Measurements from ENCODE around the gene CXCL14. TPM values are rescaled to one million over a fixed set of nuclear protein-coding genes. Genes with fewer than 3 reads are reported as not detected.
"Not testable (repeated sequence)": the region's sequence is repeated elsewhere in the genome, so short reads cannot be mapped to it uniquely, and the experiment has no call there.

CXCL14 gene
- total and polyA plus RNA-seq, 8 donors = 2.3 to 72.6 (median 54.1) TPM

DNA sequence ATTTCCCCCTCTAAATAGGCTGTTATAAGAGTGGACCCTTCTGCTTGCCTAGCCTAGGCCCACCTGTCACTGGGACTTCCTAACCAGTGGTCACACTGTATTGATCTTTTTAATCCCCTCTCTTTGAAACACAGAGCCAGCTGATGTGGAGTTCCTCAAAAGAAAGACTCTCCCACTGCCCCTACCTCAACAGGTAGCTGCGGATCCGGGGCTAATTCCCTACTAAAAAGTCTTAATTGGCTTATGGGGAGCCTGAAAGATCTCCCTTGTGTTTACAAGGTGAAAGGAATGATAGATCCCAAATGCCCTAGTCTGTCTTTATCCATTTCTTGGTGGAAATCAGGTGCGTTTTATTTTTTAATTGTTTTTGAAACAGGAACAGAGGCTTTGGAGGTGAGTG is 45.0 kb downstream of the CXCL14 start:
- peaks cover 49 to 99% of the 10 kb centered on the region in 2 donors for H3K27me3 ChIP-seq
- peaks cover 5 to 19% of the 10 kb centered on the region in 2 donors for H3K4me1 ChIP-seq
- H3K4me3 ChIP-seq = no peak overlapping the region
- DNase-seq (no peak), ATAC-seq (no peak)
- intact Hi-C loops (cut with DNase I) = no loop called here
- TF ChIP-seq, protein P1, sequence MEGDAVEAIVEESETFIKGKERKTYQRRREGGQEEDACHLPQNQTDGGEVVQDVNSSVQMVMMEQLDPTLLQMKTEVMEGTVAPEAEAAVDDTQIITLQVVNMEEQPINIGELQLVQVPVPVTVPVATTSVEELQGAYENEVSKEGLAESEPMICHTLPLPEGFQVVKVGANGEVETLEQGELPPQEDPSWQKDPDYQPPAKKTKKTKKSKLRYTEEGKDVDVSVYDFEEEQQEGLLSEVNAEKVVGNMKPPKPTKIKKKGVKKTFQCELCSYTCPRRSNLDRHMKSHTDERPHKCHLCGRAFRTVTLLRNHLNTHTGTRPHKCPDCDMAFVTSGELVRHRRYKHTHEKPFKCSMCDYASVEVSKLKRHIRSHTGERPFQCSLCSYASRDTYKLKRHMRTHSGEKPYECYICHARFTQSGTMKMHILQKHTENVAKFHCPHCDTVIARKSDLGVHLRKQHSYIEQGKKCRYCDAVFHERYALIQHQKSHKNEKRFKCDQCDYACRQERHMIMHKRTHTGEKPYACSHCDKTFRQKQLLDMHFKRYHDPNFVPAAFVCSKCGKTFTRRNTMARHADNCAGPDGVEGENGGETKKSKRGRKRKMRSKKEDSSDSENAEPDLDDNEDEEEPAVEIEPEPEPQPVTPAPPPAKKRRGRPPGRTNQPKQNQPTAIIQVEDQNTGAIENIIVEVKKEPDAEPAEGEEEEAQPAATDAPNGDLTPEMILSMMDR (IDR thresholded peaks at IDR 0.05) = no peak
- H3K36me3 ChIP-seq = no peaks in the 10 kb centered on the region
- no peak overlapping the region for H3K27ac ChIP-seq
- H3K9me3 ChIP-seq = no peaks in the 10 kb centered on the region

DNA sequence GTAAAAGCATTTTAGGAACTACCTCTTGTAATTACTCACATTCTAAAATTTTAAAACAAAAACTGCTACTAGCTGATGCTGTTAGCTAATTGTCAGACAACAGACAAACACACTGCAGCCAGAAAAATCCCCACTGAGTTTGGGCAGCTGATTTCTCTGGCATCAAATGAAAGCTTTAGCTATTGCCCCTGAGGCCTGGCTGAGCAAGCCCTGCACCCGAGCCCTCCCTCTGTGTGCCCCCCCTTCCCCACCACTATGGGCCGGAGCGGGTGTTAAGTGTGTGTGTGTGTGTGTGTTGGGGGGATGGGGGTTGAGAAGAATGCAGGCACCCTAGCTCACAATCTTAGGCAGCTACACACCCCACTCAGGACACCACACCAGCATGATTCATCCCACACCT is 45.5 kb downstream of the CXCL14 start:
- DNase-seq = no peak
- Histone ChIP-seq H3K4me3 (no peak overlapping the region), H3K4me1 (peaks cover 5 to 19% of the 10 kb centered on the region in 2 donors), H3K9me3 (no peaks in the 10 kb centered on the region), H3K27ac (no peak overlapping the region), H3K27me3 (peaks cover 49 to 99% of the 10 kb centered on the region in 2 donors), H3K36me3 (no peaks in the 10 kb centered on the region)
- no peak for ATAC-seq
- intact Hi-C loops (cut with DNase I) = no loop called here
- TF ChIP-seq, protein P1 (IDR thresholded peaks at IDR 0.05) = no peak

DNA sequence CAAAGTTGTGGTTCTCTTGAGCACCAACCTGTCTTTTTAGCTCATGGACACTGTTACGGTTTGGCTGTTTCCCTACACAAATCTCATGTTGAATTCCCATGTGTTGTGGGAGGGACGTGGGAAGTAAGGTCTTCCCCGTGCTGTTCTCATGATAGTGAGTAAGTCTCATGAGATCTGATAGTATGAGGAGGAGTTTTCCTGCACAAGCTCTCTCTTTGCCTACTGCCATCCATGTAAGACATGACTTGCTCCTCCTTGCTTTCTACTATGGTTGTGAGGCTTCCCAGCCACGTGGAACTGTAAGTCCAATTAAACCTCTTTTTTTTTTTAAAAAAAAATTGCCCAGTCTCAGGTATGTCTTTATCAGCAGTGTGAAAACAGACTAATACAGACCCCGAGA is 49.2 kb downstream of the CXCL14 start:
- H3K36me3 ChIP-seq; H3K4me3 ChIP-seq; ATAC-seq; intact Hi-C loops (cut with DNase I); H3K4me1 ChIP-seq; H3K9me3 ChIP-seq; DNase-seq; H3K27ac ChIP-seq: not testable (repeated sequence)
- peaks cover 19 to 91% of the 10 kb centered on the region in 2 donors for H3K27me3 ChIP-seq

DNA sequence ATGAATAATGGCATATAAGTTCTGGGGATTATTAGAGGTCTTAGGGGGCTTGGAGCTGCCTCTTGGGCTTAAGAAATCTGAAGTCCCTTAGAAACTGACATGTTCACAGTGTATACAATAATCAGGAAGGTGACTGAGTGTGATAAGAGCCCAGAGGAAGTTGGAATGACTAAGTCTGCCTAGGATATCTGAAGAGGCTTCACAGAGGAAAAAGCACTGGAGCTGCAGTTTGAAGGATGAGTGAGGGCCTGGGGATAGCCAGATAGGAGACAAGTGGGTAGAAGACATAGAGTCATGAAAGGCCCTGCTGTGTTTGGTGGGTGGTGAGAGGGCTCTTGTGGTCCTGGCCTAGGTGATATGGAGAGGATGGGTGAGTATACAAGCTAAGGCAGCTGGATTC is 51.9 kb downstream of the CXCL14 start:
- H3K27me3 ChIP-seq = peaks cover 0 to 80% of the 10 kb centered on the region in 2 donors
- H3K4me1 ChIP-seq = no peaks in the 10 kb centered on the region
- TF ChIP-seq, protein P1 (IDR thresholded peaks at IDR 0.05) = no peak
- no peak overlapping the region for H3K27ac ChIP-seq
- no peaks in the 10 kb centered on the region for H3K36me3 ChIP-seq
- no peak overlapping the region for H3K4me3 ChIP-seq
- ATAC-seq = no peak
- intact Hi-C loops (cut with DNase I) = no loop called here
- H3K9me3 ChIP-seq = no peaks in the 10 kb centered on the region
- DNase-seq = no peak

DNA sequence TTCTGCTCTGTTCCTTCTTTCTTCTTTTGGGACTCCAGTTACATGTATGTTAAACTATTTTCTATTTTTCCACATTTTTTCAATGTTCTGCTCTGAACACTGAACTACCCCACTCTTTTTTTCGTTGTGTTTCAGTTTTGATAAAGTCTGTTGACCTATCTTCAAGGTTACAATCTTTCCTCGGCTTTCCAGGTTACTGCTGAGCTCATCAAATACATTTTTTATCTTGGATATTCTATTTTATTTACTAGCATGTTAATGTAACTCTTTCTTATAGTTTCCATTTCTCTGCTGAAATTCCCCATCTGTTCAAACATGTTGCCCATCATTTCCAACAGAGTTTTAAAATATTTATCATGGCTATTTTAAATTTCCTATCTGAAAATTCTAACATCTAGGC is 56.8 kb downstream of the CXCL14 start:
- TF ChIP-seq, protein P1 (IDR thresholded peaks at IDR 0.05) = no peak
- H3K4me1 ChIP-seq = no peaks in the 10 kb centered on the region
- no peak overlapping the region for H3K27ac ChIP-seq
- no peaks in the 10 kb centered on the region for H3K36me3 ChIP-seq
- intact Hi-C loops (cut with DNase I) = no loop called here
- H3K4me3 ChIP-seq = no peak overlapping the region
- H3K9me3 ChIP-seq = no peaks in the 10 kb centered on the region
- no peak for DNase-seq
- peaks cover 0 to 69% of the 10 kb centered on the region in 2 donors for H3K27me3 ChIP-seq
- ATAC-seq = no peak

Other genes with a start within 250 kb of the CXCL14 start
- 100 to 1,000 TPM; 183 to 309 TPM for gene MACROH2A1, start 179.8 kb downstream of the CXCL14 start, total RNA-seq
- 100 to 1,000 TPM; 225 to 286 (median 235) TPM for gene MACROH2A1, start 179.8 kb downstream of the CXCL14 start, polyA plus RNA-seq (ENCODE audit: insufficient read length in 6 of 6)
- under 1 TPM in 1 of 2 donors, not detected in 1; 0.24 TPM for gene DCANP1, start 131.6 kb downstream of the CXCL14 start, total RNA-seq
- gene DCANP1, start 131.6 kb downstream of the CXCL14 start, polyA plus RNA-seq (ENCODE audit: insufficient read length in 6 of 6) = under 1 TPM in 4 of 6 donors, not detected in 2; 0.06 to 0.21 (median 0.11) TPM
- gene TIFAB, start 126.6 kb downstream of the CXCL14 start, total RNA-seq = under 1 TPM; 0.03 to 0.18 TPM
- under 1 TPM; 0.21 to 0.47 (median 0.39) TPM for gene TIFAB, start 126.6 kb downstream of the CXCL14 start, polyA plus RNA-seq (ENCODE audit: insufficient read length in 6 of 6)
- not detected for gene NEUROG1, start 43.0 kb downstream of the CXCL14 start, total RNA-seq
- gene NEUROG1, start 43.0 kb downstream of the CXCL14 start, polyA plus RNA-seq (ENCODE audit: insufficient read length in 6 of 6) = not detected